ENCODE measurements around the gene ACTL6A.

GRCh38 chr3:179541596-179541995, 21.1 kb upstream of the ACTL6A start:
- TF ChIP-seq CTCF (IDR thresholded peaks at IDR 0.05), result no peak
- TF ChIP-seq POLR2A (IDR thresholded peaks at IDR 0.05), result no peak

Measured in testis (tissue), 2 donors.